HEK293 (cell line): ENCODE results near the gene PRPF6.

ENCODE experiments used
- CTCF ChIA-PET: fragments of 350-600 bp; formaldehyde crosslinking; extraction: SDS; loops from one replicate; lab custom pipeline; 2021; ENCODE audit warnings: antibody characterized with exemption; lab: Yijun Ruan, JAX
- POLR2A ChIA-PET: fragments of 300-600 bp; formaldehyde crosslinking; extraction: SDS; loops from one replicate; lab custom pipeline; 2020; ENCODE audit warnings: antibody characterized with exemption, inconsistent platforms; lab: Yijun Ruan, JAX
- H3K27ac ChIP-seq: fragments of 200-500 bp; sonication (Bioruptor generic); 2 replicates; pipeline ENCODE4 v1.5.1; 2014; ENCODE audit warnings: low read depth, low read length, control low read depth, inconsistent platforms; ENCODE audit errors: extremely low read depth
- H3K36me3 ChIP-seq, 2 experiments: fragments of 200-500 bp in 1 of 2; sonication (Bioruptor generic) in 1 of 2; 1 replicate in 1 of 2; 2 replicates in 1 of 2; pipeline ENCODE4 v1.5.1; 2014 to 2017; ENCODE audit warnings: inconsistent platforms in 2 of 2, low read length in 2 of 2; ENCODE audit not compliant: control insufficient read depth in 2 of 2, insufficient read depth in 1 of 2
- H3K4me1 ChIP-seq: fragments of 200-500 bp; sonication (Bioruptor generic); 2 replicates; pipeline ENCODE4 v1.5.1; 2014; ENCODE audit warnings: mild to moderate bottlenecking, low read length, inconsistent platforms; ENCODE audit not compliant: control insufficient read depth, insufficient read depth
- H3K4me3 ChIP-seq: 2 replicates; pipeline ENCODE4 v1.5.1; 2011; ENCODE audit warnings: low read depth, mild to moderate bottlenecking, control low read depth, low read length, moderate library complexity
- H3K9me3 ChIP-seq: fragments of 200-500 bp; sonication (Bioruptor generic); 2 replicates; pipeline ENCODE4 v1.5.1; 2014; ENCODE audit warnings: low read depth, low read length, inconsistent platforms; ENCODE audit not compliant: control insufficient read depth, insufficient read depth
- EGR2 ChIP-seq: fragments of 450-650 bp; formaldehyde crosslinking; IDR thresholded peaks from 2 replicates; pipeline ENCODE4 v1.5.1; 2016; ENCODE audit warnings: low read depth, missing biosample characterization, missing genetic modification characterization
- KLF10 ChIP-seq: fragments of 450-650 bp; IDR thresholded peaks from 2 replicates; pipeline ENCODE4 v1.5.1; 2018; ENCODE audit warnings: missing biosample characterization, mild to moderate bottlenecking, missing genetic modification characterization
- KLF9 ChIP-seq: fragments of 450-650 bp; formaldehyde crosslinking; IDR thresholded peaks from 2 replicates; pipeline ENCODE4 v1.5.1; 2016; ENCODE audit warnings: missing biosample characterization, missing genetic modification characterization, low read depth
- SP2 ChIP-seq: fragments of 450-650 bp; formaldehyde crosslinking; IDR thresholded peaks from 2 replicates; pipeline ENCODE4 v1.5.1; 2016; ENCODE audit warnings: missing biosample characterization, missing genetic modification characterization
- SP7 ChIP-seq: fragments of 450-650 bp; formaldehyde crosslinking; IDR thresholded peaks from 2 replicates; pipeline ENCODE4 v1.5.1; 2016; ENCODE audit warnings: missing biosample characterization, missing genetic modification characterization
- ZBTB48 ChIP-seq: fragments of 450-650 bp; formaldehyde crosslinking; IDR thresholded peaks from 2 replicates; pipeline ENCODE4 v1.5.1; 2016; ENCODE audit warnings: missing biosample characterization, missing genetic modification characterization
- ZEB2 ChIP-seq: fragments of 450-650 bp; formaldehyde crosslinking; IDR thresholded peaks from 2 replicates; pipeline ENCODE4 v1.5.1; 2016; ENCODE audit warnings: missing biosample characterization, missing genetic modification characterization
- ZFHX2 ChIP-seq: fragments of 450-650 bp; formaldehyde crosslinking; conservative IDR thresholded peaks from 2 replicates; pipeline ENCODE4 v1.5.1; 2016; ENCODE audit warnings: missing biosample characterization, missing genetic modification characterization
- ZNF48 ChIP-seq: fragments of 450-650 bp; formaldehyde crosslinking; IDR thresholded peaks from 2 replicates; pipeline ENCODE4 v1.5.1; 2016; ENCODE audit warnings: missing biosample characterization, missing genetic modification characterization
- ZNF514 ChIP-seq: fragments of 450-650 bp; formaldehyde crosslinking; IDR thresholded peaks from 2 replicates; pipeline ENCODE4 v1.5.1; 2016; ENCODE audit warnings: missing biosample characterization, missing genetic modification characterization
- ZNF624 ChIP-seq: fragments of 450-650 bp; formaldehyde crosslinking; IDR thresholded peaks from 2 replicates; pipeline ENCODE4 v1.5.1; 2017; ENCODE audit warnings: missing biosample characterization, missing genetic modification characterization
- ZNF670 ChIP-seq: fragments of 450-650 bp; formaldehyde crosslinking; IDR thresholded peaks from 2 replicates; pipeline ENCODE4 v1.5.1; 2016; ENCODE audit warnings: missing biosample characterization, missing genetic modification characterization, low read depth
- TF ChIP-seq, protein P1 (sequence below): fragments of 450-650 bp; formaldehyde crosslinking; conservative IDR thresholded peaks from 2 replicates; pipeline ENCODE4 v1.5.1; 2016; ENCODE audit warnings: low read depth, missing biosample characterization, missing genetic modification characterization
- TF ChIP-seq, protein P2 (sequence below): fragments of 450-650 bp; formaldehyde crosslinking; IDR thresholded peaks from 2 replicates; pipeline ENCODE4 v1.5.1; 2016; ENCODE audit warnings: missing biosample characterization, missing genetic modification characterization
- TF ChIP-seq, protein P3 (sequence below): fragments of 450-650 bp; formaldehyde crosslinking; IDR thresholded peaks from 2 replicates; pipeline ENCODE4 v1.5.1; 2016; ENCODE audit warnings: missing biosample characterization, missing genetic modification characterization

Gene PRPF6

DNA sequence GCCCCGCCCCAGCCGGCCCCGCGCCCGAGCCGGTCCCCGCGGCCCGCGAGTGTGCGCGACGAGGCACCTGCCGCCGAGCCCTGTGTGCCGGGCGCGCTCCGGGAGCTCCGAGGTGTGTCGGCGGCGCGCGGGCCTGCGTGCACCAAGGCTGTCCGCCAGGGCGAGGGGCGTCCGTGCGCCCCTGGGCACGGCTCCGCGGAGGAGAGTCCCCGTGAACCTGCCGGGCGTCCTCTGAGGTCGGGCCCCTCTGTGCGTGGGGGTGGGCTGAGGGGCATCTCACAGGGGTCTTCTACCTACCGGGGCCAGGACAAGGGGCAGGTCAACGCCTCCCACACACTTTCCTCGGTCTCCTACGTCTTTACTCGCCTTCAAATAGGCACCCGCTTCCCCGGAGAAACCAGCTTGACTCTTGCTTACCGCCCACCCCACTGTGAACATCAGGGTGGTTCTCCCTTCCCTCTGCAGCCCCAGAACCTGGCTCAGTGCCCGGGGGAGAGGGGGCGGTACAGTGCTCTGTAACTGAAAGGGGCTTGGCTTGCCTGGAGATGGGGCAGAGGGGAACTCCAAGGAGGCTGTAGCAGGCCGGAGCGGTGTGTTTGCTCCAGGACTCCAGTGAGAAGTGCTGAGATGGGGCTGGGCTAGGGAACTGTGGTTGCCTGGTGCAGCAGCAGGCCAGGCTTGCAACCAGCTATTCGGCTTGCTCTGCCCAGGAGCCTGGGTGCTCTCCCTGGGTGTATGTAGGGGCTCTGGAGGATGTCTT lies 1.2 kb upstream of the PRPF6 start, which contains the start of gene SAMD10 (continued):
- TF ChIP-seq SP2 (tag by site-specific recombination): peak; percentile 68
- TF ChIP-seq ZBTB48 (tag by site-specific recombination): peak; percentile 15; the same call in 1 of the 2 replicates
- TF ChIP-seq ZNF514 (tag by site-specific recombination): no peak
- TF ChIP-seq SP7: peak; percentile 46; the same call in 1 of the 2 replicates
- TF ChIP-seq ZFHX2: peak; percentile 95
- TF ChIP-seq KLF10 (tag by site-specific recombination): peak; percentile 62
- TF ChIP-seq ZNF670 (tag by site-specific recombination): no peak
- TF ChIP-seq, protein P1, sequence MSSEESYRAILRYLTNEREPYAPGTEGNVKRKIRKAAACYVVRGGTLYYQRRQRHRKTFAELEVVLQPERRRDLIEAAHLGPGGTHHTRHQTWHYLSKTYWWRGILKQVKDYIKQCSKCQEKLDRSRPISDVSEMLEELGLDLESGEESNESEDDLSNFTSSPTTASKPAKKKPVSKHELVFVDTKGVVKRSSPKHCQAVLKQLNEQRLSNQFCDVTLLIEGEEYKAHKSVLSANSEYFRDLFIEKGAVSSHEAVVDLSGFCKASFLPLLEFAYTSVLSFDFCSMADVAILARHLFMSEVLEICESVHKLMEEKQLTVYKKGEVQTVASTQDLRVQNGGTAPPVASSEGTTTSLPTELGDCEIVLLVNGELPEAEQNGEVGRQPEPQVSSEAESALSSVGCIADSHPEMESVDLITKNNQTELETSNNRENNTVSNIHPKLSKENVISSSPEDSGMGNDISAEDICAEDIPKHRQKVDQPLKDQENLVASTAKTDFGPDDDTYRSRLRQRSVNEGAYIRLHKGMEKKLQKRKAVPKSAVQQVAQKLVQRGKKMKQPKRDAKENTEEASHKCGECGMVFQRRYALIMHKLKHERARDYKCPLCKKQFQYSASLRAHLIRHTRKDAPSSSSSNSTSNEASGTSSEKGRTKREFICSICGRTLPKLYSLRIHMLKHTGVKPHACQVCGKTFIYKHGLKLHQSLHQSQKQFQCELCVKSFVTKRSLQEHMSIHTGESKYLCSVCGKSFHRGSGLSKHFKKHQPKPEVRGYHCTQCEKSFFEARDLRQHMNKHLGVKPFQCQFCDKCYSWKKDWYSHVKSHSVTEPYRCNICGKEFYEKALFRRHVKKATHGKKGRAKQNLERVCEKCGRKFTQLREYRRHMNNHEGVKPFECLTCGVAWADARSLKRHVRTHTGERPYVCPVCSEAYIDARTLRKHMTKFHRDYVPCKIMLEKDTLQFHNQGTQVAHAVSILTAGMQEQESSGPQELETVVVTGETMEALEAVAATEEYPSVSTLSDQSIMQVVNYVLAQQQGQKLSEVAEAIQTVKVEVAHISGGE (tag by site-specific recombination): peak; percentile 48; the same call in 1 of the 2 replicates
- no peak for TF ChIP-seq ZNF48 (tag by site-specific recombination)
- peak; percentile 56 for TF ChIP-seq KLF9 (tag by site-specific recombination)
- TF ChIP-seq EGR2 (tag by site-specific recombination): peak; percentile 94
- TF ChIP-seq, protein P2, sequence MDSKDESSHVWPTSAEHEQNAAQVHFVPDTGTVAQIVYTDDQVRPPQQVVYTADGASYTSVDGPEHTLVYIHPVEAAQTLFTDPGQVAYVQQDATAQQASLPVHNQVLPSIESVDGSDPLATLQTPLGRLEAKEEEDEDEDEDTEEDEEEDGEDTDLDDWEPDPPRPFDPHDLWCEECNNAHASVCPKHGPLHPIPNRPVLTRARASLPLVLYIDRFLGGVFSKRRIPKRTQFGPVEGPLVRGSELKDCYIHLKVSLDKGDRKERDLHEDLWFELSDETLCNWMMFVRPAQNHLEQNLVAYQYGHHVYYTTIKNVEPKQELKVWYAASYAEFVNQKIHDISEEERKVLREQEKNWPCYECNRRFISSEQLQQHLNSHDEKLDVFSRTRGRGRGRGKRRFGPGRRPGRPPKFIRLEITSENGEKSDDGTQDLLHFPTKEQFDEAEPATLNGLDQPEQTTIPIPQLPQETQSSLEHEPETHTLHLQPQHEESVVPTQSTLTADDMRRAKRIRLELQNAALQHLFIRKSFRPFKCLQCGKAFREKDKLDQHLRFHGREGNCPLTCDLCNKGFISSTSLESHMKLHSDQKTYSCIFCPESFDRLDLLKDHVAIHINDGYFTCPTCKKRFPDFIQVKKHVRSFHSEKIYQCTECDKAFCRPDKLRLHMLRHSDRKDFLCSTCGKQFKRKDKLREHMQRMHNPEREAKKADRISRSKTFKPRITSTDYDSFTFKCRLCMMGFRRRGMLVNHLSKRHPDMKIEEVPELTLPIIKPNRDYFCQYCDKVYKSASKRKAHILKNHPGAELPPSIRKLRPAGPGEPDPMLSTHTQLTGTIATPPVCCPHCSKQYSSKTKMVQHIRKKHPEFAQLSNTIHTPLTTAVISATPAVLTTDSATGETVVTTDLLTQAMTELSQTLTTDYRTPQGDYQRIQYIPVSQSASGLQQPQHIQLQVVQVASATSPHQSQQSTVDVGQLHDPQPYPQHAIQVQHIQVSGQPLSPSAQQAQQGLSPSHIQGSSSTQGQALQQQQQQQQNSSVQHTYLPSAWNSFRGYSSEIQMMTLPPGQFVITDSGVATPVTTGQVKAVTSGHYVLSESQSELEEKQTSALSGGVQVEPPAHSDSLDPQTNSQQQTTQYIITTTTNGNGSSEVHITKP (tag by site-specific recombination): peak; percentile 90
- peak; percentile 57; the same call in 1 of the 2 replicates for TF ChIP-seq ZEB2 (tag by site-specific recombination)

DNA sequence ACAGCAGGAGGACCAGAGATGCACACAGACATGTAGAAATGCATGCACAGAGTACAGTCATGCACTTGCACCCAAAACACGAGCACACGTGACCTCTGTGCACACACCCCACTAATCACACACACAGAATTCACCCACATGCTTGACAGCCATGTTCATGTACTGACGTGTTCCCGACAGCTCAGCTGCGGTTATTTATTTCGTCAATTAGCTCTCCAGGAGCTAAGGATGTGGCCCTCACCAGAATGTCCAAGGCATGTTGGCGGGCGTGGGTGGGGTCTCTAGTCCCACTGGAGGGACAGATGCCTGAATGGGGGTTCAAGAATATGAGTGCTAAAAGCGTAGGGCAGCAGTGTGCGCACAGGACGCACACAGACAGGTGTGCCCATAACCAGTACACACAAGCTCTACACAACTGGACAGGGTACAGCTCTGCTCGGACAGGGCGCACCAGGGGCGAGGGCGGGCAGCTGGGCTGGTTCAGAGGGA lies 571 bp upstream of the PRPF6 start:
- ChIA-PET POLR2A (interaction anchor here (0.6 to 2.0 kb wide), 14 partner anchors 21 to 322 kb away, joined by 3 to 21 read pairs (median 4); partner anchors contain the start of genes ARFRP1, RTEL1, TCEA2 and TPD52L2), CTCF (interaction anchor here (0.6 to 3.8 kb wide), 24 partner anchors 11 to 1832 kb away, joined by 3 to 18 read pairs (median 4); partner anchors contain the start of genes C20orf204, PTK6 and TPD52L2)
- H3K9me3 ChIP-seq: no peaks in the 10 kb centered on the region
- H3K27ac ChIP-seq: peak overlapping the region; percentile 78
- H3K36me3 ChIP-seq: peaks cover 6 to 28% of the 10 kb centered on the region in 2 experiments; a peak in 2 of 3 replicates
- H3K4me1 ChIP-seq: peaks cover 13% of the 10 kb centered on the region
- no peak for TF ChIP-seq ZNF624
- TF ChIP-seq, protein P3, sequence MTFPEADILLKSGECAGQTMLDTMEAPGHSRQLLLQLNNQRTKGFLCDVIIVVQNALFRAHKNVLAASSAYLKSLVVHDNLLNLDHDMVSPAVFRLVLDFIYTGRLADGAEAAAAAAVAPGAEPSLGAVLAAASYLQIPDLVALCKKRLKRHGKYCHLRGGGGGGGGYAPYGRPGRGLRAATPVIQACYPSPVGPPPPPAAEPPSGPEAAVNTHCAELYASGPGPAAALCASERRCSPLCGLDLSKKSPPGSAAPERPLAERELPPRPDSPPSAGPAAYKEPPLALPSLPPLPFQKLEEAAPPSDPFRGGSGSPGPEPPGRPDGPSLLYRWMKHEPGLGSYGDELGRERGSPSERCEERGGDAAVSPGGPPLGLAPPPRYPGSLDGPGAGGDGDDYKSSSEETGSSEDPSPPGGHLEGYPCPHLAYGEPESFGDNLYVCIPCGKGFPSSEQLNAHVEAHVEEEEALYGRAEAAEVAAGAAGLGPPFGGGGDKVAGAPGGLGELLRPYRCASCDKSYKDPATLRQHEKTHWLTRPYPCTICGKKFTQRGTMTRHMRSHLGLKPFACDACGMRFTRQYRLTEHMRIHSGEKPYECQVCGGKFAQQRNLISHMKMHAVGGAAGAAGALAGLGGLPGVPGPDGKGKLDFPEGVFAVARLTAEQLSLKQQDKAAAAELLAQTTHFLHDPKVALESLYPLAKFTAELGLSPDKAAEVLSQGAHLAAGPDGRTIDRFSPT (tag by site-specific recombination): peak; percentile 58
- peak overlapping the region; percentile 95 for H3K4me3 ChIP-seq
